Stimulated activated CD8-positive, alpha-beta memory T cell treated with anti-CD3 and anti-CD28 coated beads, Interleukin-12 subunit alpha, Interleukin-12 subunit beta, amount 100 ng/mL, for 24 hours (primary cell): Measurements from ENCODE around the gene RBMS2.

Source experiments
- DNase-seq: peaks from one replicate; pipeline ENCODE4 v3.0.0-alpha.2; 2020; ENCODE audit errors: extremely low read depth

The RBMS2 gene

GRCh38 chr12:56581418-56582145, 60.0 kb downstream of the RBMS2 start:
- no peak for DNase-seq

- DNase-seq = no peak
Measured at GRCh38 chr12:56585098-56585497, 63.5 kb downstream of the RBMS2 start.

- DNase-seq = no peak
Measured at GRCh38 chr12:56589783-56590182, 68.2 kb downstream of the RBMS2 start.

- DNase-seq = no peak
Measured at GRCh38 chr12:56590237-56590830, 68.7 kb downstream of the RBMS2 start.

- DNase-seq = no peak
Measured at GRCh38 chr12:56591126-56591525, 69.5 kb downstream of the RBMS2 start.

- no peak for DNase-seq
Measured at GRCh38 chr12:56591961-56592360, 70.3 kb downstream of the RBMS2 start.

- no peak for DNase-seq
Measured at GRCh38 chr12:56593909-56594621, 72.4 kb downstream of the RBMS2 start.

GRCh38 chr12:56596815-56597214, 75.2 kb downstream of the RBMS2 start:
- DNase-seq = no peak

DNA sequence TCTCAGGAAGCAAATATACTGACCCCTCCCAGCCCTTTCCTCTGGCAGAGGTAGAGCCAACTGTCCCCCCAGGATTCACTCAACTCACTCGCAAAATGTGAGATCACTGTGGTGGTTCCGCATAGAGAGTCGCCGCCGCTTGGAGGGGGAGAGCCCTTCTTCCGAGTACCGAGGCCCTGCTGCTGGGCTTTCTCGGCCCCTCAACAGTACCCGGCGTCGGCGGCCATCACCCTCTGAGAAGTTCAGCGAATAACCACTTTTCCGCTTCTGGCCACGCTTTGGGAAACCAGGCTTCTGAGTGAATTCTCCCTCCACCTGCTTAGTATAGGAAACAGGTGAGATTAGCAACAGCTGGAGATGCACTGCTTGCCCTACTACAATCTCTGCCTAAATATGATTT, 77.4 kb downstream of the RBMS2 start:
- DNase-seq = no peak

- DNase-seq = no peak
Measured at GRCh38 chr12:56599797-56600196, 78.2 kb downstream of the RBMS2 start.

DNA sequence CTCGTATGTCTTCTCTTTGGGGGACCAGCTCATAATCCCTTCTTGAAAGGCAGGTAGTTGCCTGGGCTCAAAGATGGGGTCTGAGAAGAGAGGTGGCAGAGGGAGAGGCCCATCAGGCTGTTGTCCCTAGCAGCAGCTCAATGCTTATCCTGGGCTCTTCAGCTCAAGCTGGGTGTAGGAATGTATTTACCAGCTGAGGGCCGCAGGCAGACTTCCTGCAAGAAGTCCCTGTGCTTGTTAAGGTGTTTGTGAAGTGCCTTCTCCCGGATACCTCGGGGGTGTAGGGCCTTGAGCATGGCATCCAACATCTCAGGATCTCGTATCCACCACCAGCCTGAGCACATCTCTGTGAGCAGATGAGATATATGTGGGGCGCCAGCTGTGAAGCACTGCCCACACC, 79.1 kb downstream of the RBMS2 start:
- no peak for DNase-seq

DNA sequence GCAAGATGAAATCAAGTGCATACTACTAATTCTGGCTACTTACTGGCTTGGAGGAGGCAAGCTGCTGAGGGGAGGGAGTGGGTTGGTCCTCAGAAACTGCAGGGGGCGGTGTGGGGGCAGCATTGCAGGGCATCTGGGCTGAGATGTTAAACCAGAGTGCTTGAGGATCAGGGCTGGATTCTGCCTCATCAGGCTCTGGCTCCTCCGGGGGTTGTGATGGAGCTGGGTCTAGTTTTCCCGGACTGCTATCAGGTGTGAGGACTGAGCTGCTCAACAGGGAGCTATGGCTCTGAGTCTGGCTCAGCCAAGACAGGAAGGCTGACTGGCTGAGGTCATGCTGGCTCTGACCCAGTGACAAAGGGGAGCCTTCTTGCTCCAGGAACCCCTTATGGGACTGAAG, 79.9 kb downstream of the RBMS2 start:
- DNase-seq = no peak

DNA sequence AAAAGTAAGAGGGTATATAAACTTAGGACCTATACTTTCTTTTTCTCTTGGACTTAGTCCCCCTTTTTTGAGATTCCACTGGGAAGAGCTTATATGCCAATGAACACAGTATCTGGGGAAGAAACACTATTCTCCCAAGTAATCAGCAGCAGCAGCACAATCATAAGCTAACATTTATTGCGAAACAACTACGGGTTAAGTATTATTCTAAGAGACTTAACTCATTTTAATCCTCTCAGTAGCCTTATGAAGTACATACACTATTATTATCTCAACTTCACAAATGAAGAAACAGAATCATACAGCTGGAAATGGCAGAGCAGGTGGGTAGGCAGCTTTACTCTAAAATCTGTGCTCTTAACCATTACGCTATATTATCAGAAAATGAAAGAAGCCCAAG, 80.6 kb downstream of the RBMS2 start:
- no peak for DNase-seq

DNA sequence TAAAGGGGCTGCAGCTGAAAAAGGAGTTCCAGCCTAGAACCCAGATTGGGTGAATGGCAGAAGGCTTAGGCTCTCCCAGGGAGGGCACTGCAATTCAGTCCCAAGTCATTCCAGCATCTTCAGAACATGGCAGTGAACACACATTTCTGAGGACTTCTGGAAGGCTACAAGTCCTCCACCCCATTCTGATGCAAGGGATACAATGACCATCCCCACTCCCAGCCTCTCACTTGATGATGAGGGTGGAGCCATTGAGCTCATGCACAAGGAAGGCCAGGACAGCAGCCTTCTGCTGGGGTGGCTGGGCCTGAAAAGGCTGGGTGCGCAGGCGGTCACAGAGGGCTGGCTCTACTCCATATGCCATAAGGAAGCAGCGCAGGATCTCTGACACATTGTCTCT, 82.7 kb downstream of the RBMS2 start:
- DNase-seq = no peak

DNA sequence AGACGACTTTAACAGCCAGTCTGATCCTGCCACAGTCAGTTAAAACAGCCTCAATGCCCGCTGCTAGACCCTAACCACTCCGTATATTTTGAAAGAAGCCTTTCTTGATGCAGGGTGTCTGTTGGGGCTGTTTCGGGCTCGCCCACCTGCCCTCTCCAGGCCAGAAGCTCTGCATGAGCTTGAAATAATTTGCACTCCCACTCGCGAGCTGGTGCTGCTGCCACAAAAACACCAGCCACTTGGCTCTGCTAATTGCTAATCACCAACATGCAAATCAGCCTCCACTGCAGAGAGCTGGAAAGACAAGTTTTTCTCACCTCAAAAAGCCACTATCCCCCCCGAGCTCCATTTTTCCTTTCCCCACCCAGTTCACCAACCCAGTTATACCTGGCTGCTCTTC, 93.0 kb downstream of the RBMS2 start:
- no peak for DNase-seq

GRCh38 chr12:56616244-56616643, 94.6 kb downstream of the RBMS2 start:
- no peak for DNase-seq

DNA sequence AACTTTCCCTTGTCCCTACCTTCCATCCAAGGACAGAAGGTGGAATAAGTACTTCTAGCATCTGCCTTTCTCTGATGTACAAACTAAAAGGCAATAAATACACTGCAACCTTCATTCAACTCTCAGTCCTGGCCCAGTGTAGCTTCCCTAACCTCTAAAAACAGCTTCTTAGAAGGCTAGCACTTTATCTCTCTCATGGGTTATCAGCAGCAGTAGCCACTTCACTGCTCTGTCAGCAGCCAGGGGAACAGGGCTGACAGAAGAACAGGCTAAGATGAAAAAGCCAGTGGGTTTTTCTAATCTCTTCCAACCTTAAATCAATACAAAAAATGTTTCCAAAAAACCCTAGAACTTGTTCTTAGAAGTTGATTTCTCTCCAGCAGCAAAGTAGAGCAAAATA, 95.3 kb downstream of the RBMS2 start:
- no peak for DNase-seq

DNA sequence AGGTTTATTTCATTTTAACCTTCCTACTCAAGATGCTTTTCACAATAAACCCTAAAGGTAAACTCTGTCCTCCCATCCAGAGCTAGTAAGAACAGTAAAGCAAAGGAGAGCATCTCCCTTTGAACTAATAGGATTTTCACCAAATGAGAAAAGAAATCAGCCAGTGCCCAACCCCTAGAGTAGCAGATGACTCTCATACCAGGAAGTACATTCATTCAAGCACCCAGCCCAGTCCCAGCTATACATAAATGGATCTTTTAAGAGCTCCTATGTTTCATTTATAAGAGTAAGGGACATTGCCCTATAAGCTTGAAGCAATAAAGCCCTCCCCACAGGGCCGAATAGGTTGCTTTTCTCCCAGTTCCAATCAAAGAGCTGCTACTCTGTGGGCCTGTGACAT, 100.9 kb downstream of the RBMS2 start:
- no peak for DNase-seq

- no peak for DNase-seq
Measured at GRCh38 chr12:56626701-56627100, 105.1 kb downstream of the RBMS2 start.

- no peak for DNase-seq
Measured at GRCh38 chr12:56628671-56629458, 107.2 kb downstream of the RBMS2 start.

DNA sequence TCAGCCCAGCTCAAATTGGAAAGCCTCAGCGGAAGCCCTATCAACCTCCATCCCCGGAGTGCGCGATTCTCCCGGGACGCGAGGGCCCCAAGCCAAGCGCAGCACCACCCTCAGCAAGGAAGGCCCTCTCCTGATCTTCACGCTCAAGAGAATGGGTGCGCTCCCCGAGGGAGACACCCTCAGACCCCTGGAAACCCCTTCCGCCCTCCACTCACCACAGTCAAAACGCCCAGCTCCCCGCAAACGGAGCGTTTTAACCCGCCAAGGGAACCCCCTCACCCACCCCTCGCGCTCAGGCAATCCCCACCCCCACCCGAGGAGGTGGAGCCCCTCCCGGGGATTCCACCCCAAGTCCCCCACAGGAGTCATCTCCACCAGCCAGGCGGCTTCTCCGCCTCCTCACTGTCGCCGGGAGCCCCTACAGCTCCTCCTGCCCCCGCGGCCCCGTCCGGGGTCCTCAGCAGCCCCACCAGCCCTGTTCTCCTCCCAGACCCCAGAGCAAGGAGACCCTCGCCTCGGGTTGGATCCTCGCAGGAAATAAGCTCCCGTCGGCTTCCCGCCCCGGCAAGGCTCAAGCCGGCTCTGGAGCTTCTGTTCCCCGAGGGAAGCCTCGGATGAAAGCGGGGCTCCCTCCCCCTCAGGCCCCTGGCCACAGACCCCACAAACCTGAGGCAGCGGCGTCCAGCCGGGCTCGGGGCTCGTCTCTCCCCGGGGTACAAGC, 108.0 kb downstream of the RBMS2 start:
- DNase-seq = no peak

GRCh38 chr12:56630180-56630632, 108.6 kb downstream of the RBMS2 start, which contains the start of gene BAZ2A:
TSS of gene BAZ2A (minus strand) at chr12:56630326. CDS start at chr12:56617530, 12,796 bp downstream.
- DNase-seq = peak; percentile 78
